G401 (cell line): ENCODE results near the gene TNK1. TPM values are rescaled to one million over a fixed set of nuclear protein-coding genes. Genes with fewer than 3 reads are reported as not detected.

ENCODE experiments used
- DNase-seq: peaks from one replicate; pipeline ENCODE4 v3.0.0-alpha.2; 2015; ENCODE audit warnings: low spot score
- in situ Hi-C: cut with HindIII; loops from 2 replicates; pipeline ENCODE4 v1.10.0; 2016; ENCODE audit warnings: low sequenced_read_pairs, mixed read lengths
- total RNA-seq: library from RNA; depleted of rRNA; stranded (reverse); fragments of >200 nt; shearing (Covaris generic); gene quantifications from 2 replicates; pipeline ENCODE4 v1.2.3, GENCODE V29; 2014

TNK1 gene
- total RNA-seq, 1 experiment from 2014 or later: not detected

GRCh38 chr17:7423679-7424078 lies 42.8 kb downstream of the TNK1 start:
- in situ Hi-C loops: no loop called here
- DNase-seq: no peak

GRCh38 chr17:7425316-7425715 lies 44.4 kb downstream of the TNK1 start, which contains the start of gene SPEM2:
Gene SPEM2, plus strand, starts transcription at chr17:7425616. Its CDS starts 73 bp downstream, at chr17:7425689.
- in situ Hi-C loops: no loop called here
- DNase-seq: no peak

- no peak for DNase-seq
- in situ Hi-C loops: no loop called here
Observed at GRCh38 chr17:7425756-7426155, 44.9 kb downstream of the TNK1 start.

GRCh38 chr17:7426203-7426863 lies 45.4 kb downstream of the TNK1 start:
- in situ Hi-C loops: no loop called here
- no peak for DNase-seq

DNA sequence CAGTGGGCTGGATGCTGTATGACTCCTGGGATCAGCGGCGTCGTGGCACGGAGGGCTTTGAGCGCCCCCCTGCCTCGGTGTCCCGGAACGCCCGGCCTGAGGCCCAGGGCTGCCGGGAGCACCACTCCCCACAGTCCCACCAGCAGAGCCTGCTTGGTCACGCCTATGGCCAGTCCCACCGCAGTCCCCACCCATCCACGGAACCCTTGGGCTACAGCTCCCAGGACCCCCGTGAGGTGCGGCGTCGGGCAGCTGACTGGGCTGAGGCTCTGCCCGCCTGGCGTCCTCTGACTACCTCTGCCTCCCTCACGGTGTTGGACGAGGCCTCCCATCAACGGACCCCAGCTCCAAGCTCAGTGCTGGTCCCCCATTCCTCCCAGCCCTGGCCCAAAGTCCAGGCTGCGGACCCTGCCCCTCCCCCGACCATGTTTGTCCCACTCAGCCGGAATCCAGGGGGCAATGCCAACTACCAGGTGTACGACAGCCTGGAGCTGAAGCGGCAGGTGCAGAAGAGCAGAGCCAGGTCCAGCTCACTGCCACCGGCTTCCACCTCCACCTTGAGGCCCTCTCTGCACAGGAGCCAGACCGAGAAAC lies 46.1 kb downstream of the TNK1 start:
- in situ Hi-C loops: no loop called here
- DNase-seq: no peak

DNA sequence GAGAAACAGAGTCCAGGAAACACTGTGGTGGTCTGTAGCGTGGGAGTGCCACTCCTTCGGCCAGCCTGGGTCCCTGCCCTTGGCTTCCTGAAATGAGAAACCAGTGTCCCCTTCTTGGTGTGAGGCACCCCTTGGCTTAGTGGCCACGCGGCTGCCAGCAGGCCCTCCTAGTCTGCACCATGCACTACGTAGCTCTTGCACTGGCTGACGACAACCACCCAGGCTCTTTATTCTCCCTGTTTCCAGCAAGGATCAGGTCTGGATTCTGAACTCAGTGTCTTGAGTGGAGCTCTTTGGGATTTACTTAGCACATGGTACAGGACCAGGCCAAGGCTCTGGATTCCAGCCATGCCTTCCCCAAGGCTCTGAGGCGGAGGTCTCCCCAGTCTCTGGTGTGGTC lies 46.7 kb downstream of the TNK1 start:
- DNase-seq: no peak
- in situ Hi-C loops: no loop called here

DNA sequence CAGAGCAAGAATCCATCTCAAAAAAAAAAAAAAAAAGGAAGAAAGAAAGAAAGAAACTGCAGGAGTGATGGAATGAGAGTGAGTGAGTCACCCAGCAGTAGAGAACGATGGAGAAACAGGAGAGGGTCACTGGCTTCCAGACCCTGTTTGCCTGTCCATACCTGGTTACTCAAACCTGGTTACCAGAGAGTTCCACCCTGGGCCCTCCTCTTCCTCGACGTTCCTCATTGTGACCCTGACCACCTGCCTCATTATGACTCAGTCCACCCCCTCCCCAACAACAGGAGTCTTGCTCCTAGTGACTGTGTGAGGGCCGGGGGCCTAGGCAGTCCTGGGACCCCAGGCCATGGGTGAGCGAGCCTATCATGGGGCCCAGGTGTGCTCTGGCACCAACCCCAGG lies 47.7 kb downstream of the TNK1 start, which contains the start of gene SPEM3:
SPEM3 (plus strand) TSS at position 301 of the 400 bp plus-strand sequence; CDS start at position 347, 46 bp downstream.
- in situ Hi-C loops: no loop called here
- no peak for DNase-seq

DNA sequence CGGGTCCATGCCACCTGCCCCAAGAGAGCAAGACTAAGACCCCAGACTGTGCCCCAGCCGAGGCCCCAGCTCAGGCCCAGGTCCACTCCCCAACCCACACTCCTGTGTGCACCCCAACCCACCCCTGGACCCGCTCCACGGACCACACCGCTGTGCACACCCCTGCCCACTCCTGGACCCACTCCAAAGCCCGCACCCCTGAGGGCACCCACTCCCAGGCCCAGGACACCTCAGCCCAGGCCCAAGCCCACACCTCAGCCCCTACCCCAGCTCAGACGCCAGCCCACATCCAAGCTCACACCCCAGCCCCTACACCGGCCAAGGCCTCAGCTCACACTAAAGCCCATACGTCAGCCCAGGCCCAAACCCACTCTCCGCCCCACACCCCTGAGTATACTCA lies 48.8 kb downstream of the TNK1 start:
- in situ Hi-C loops: no loop called here
- no peak for DNase-seq

GRCh38 chr17:7431231-7431630 lies 50.3 kb downstream of the TNK1 start:
- no peak for DNase-seq
- in situ Hi-C loops: no loop called here

DNA sequence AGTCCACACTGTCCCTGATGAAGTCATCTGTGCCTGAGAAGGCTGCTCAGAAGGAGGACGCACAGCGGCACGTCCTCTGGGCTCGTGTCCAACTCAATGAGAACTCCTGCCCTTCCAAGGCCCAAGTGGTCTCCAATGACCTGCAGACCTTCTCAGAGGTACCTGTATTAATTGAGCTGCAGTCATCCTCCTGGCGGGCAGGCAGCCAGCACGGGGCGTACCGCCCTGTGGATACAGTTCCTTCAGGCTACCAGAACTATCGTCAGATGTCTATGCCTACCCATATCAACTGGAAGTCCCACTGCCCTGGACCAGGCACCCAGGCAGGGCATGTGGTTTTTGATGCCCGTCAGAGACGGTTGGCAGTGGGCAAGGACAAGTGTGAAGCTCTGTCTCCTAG lies 51.4 kb downstream of the TNK1 start:
- no peak for DNase-seq
- in situ Hi-C loops: no loop called here

DNA sequence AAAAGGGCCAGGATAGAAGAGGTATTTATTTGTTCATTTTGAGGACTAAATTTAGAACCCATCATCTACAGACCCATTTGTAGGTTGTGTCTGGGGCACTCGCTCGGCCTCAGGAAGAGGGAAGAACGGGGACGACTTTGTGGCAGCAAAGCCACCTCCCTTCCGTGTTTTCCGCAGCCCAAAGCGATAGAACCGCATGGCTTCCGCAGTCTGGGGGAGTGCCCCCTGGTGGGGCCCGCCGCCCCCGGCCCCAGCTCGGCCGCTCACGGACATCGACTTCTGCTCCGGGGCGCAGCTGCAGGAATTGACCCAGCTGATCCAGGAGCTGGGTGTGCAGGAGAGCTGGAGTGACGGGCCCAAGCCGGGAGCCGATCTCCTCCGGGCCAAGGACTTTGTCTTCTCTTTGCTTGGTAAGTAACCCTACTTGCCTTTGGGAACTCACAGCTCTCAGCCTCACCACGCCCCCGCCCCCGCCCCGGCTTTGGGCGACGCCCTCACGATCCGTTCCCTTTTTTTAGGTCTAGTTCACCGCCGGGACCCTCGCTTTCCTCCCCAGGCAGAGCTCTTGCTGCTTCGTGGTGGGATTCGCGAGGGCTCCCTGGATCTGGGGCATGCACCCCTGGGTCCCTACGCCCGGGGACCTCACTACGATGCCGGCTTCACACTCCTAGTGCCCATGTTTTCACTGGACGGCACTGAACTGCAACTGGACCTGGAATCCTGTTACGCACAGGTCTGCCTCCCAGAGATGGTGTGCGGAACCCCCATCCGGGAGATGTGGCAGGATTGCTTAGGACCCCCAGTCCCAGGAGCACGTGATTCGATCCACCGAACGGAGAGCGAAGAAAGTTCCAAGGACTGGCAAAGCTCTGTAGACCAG lies 55.0 kb downstream of the TNK1 start:
- in situ Hi-C loops: no loop called here
- no peak for DNase-seq

- peak; percentile 63 for DNase-seq
- in situ Hi-C loops: no loop called here
Observed at GRCh38 chr17:7436556-7437368, 55.9 kb downstream of the TNK1 start.

DNA sequence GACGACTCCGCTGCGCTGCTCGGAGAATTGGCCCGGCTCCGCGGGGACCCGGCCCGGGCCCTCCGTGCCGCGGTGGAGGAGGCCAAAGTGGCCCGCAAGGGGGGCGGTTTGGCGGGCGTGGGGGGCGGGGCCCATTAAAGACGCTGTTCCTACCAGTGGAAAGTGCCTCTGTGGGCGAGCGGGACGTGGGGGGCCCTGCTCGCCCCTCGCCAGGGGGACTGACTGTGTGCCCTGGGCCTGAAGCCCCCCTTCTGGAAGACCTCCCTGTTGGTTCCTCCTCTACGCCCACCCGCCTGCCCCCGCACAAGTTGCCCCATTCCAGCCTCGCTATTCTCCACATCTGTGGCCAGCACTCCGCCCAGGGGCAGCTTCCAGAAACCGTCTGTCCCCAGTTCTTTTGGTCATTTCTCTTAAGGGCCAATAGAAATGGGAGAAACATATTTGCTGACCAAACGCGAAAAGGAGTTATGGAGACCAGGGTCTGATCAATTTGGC lies 56.5 kb downstream of the TNK1 start:
- DNase-seq: no peak
- in situ Hi-C loops: no loop called here

DNA sequence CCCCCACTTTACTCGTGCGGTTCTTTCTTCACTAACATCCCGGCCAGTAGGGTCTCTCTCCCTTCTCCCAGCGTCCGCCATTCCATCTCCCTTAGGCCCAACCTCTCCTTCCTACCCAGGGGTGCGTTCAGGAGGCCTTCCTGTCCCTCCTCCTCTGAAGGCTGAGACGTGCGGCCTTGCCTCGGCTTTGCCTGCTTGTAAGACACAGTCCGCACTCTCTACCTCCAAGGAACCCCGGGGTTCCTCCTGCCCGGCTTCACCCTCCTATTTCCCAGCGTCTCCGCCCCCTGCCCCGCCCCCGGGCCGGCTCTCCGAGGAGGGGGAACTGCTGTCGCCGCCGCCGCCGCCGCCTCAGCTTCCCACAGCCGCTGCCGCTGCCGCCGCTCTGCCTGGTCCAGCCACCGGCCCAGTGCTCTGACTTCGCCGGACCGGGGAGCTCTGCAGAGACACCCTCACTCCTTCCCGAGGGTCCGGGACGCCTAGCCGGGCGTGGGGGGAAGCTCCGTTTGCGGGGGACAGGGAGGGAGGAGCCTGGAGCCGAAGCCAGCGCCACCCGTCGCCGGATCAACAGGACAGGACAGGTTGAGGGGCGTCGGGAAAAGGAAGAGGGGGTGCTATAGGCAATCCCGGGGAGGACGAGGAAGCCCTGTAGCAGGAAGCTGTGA lies 57.2 kb downstream of the TNK1 start:
- in situ Hi-C loops: no loop called here
- DNase-seq: peak; percentile 44

- in situ Hi-C loops: no loop called here
- no peak for DNase-seq
Observed at GRCh38 chr17:7438656-7439460, 58.0 kb downstream of the TNK1 start.
